HepG2 (cell line): ENCODE results near the gene COX4I2. TPM values are rescaled to one million over a fixed set of nuclear protein-coding genes. Genes with fewer than 3 reads are reported as not detected.

ENCODE experiments used
- ATF6 ChIP-seq: sonication (generic); formaldehyde crosslinking; conservative IDR thresholded peaks from 2 replicates; pipeline ENCODE4 v1.4.0; 2020; ENCODE audit warnings: missing genetic modification reagents
- CBFB ChIP-seq: sonication (generic); formaldehyde crosslinking; IDR thresholded peaks from 2 replicates; pipeline ENCODE4 v1.4.0; 2020; ENCODE audit warnings: missing genetic modification reagents
- DPF2 ChIP-seq: sonication (generic); formaldehyde crosslinking; IDR thresholded peaks from 2 replicates; pipeline ENCODE4 v1.4.0; 2020; ENCODE audit warnings: mild to moderate bottlenecking, low read depth, missing genetic modification reagents, borderline replicate concordance
- EP300 ChIP-seq, 3 experiments: sonication (generic) in 1 of 3; formaldehyde crosslinking in 1 of 3; IDR thresholded peaks; 2 replicates each; pipeline versions ENCODE4 v1.5.1 to v1.6.1; 2011 to 2020; ENCODE audit warnings: low read depth in 2 of 3, low read length in 2 of 3, borderline replicate concordance in 1 of 3, improper control_type of control experiment in 1 of 3, mild to moderate bottlenecking in 1 of 3, missing genetic modification reagents in 1 of 3, moderate library complexity in 1 of 3
- FLYWCH1 ChIP-seq: sonication (generic); formaldehyde crosslinking; IDR thresholded peaks from 2 replicates; pipeline ENCODE4 v1.8.1; 2023; ENCODE audit warnings: mild to moderate bottlenecking, missing genetic modification reagents
- GMEB2 ChIP-seq: IDR thresholded peaks from 2 replicates; pipeline ENCODE4 v1.6.1; 2016; ENCODE audit warnings: missing biosample characterization, missing genetic modification reagents, low read depth
- HIC2 ChIP-seq: sonication (generic); formaldehyde crosslinking; IDR thresholded peaks from 2 replicates; pipeline ENCODE4 v1.9.0; 2022; ENCODE audit warnings: low read depth, missing genetic modification reagents
- KDM2A ChIP-seq: sonication (generic); formaldehyde crosslinking; IDR thresholded peaks from 2 replicates; pipeline ENCODE4 v1.4.0; 2020; ENCODE audit warnings: low read depth, missing genetic modification reagents, borderline replicate concordance
- KLF16 ChIP-seq, 2 experiments: sonication (generic) in 1 of 2; formaldehyde crosslinking in 1 of 2; IDR thresholded peaks; 2 replicates each; pipeline versions ENCODE4 v1.6.1 to v1.8.0; 2016 to 2023; ENCODE audit warnings: missing genetic modification reagents in 2 of 2, missing compliant biosample characterization in 1 of 2
- ZFP37 ChIP-seq: sonication (generic); formaldehyde crosslinking; IDR thresholded peaks from 2 replicates; pipeline ENCODE4 v1.4.0; 2020; ENCODE audit warnings: missing genetic modification reagents, borderline replicate concordance
- ZFX ChIP-seq: sonication (generic); formaldehyde crosslinking; IDR thresholded peaks from 2 replicates; pipeline ENCODE4 v1.4.0; 2020; ENCODE audit warnings: mild to moderate bottlenecking, low read depth, missing genetic modification reagents, moderate library complexity
- ZIK1 ChIP-seq: sonication (generic); formaldehyde crosslinking; IDR thresholded peaks from 2 replicates; pipeline ENCODE4 v1.5.0; 2020; ENCODE audit warnings: mild to moderate bottlenecking, low read depth, missing genetic modification reagents, borderline replicate concordance
- ZNF138 ChIP-seq: sonication (generic); formaldehyde crosslinking; IDR thresholded peaks from 2 replicates; pipeline ENCODE4 v1.5.0; 2020; ENCODE audit warnings: mild to moderate bottlenecking, low read depth, missing genetic modification reagents
- ZNF230 ChIP-seq: sonication (generic); formaldehyde crosslinking; IDR thresholded peaks from 2 replicates; pipeline ENCODE4 v1.4.0; 2020; ENCODE audit warnings: mild to moderate bottlenecking, missing genetic modification reagents
- ZNF260 ChIP-seq: sonication (generic); formaldehyde crosslinking; IDR thresholded peaks from 2 replicates; pipeline ENCODE4 v1.4.0; 2020; ENCODE audit warnings: missing genetic modification reagents, low read depth, mild to moderate bottlenecking, borderline replicate concordance
- ZNF30 ChIP-seq: sonication (generic); formaldehyde crosslinking; IDR thresholded peaks from 2 replicates; pipeline ENCODE4 v1.5.0; 2020; ENCODE audit warnings: mild to moderate bottlenecking, missing genetic modification reagents
- ZNF329 ChIP-seq: sonication (generic); formaldehyde crosslinking; IDR thresholded peaks from 2 replicates; pipeline ENCODE4 v1.9.0; 2021; ENCODE audit warnings: low read depth, mild to moderate bottlenecking, missing genetic modification reagents
- ZNF430 ChIP-seq: sonication (generic); formaldehyde crosslinking; IDR thresholded peaks from 2 replicates; pipeline ENCODE4 v1.9.0; 2021; ENCODE audit warnings: mild to moderate bottlenecking, missing genetic modification reagents
- ZNF557 ChIP-seq: sonication (generic); formaldehyde crosslinking; IDR thresholded peaks from 2 replicates; pipeline ENCODE4 v1.4.0; 2020; ENCODE audit warnings: missing genetic modification reagents
- ZNF576 ChIP-seq: sonication (generic); formaldehyde crosslinking; IDR thresholded peaks from 2 replicates; pipeline ENCODE4 v1.4.0; 2020; ENCODE audit warnings: mild to moderate bottlenecking, missing genetic modification reagents
- ZNF724P ChIP-seq: sonication (generic); formaldehyde crosslinking; IDR thresholded peaks from 2 replicates; pipeline ENCODE4 v1.8.0; 2022; ENCODE audit warnings: missing genetic modification reagents, borderline replicate concordance
- ZSCAN31 ChIP-seq: sonication (generic); formaldehyde crosslinking; IDR thresholded peaks from 2 replicates; pipeline ENCODE4 v1.5.0; 2020; ENCODE audit warnings: low read depth, mild to moderate bottlenecking, missing genetic modification reagents
- polyA plus RNA-seq, 8 experiments: library from polyadenylated mRNA; depleted of rRNA in 3 of 8; stranded (reverse) in 7 of 8; unstranded in 1 of 8; fragments of >200 nt; fragmentation: Illumina TruSeq in 4 of 8; extraction: Trizol in 4 of 8; gene quantifications; 2 replicates each; pipeline versions ENCODE4 v1.2.1 to v1.2.3, GENCODE V29; 2011 to 2016; ENCODE audit warnings: low read depth in 4 of 8, missing spikeins in 1 of 8, mixed read lengths in 1 of 8; ENCODE audit not compliant: insufficient read depth in 1 of 8
- total RNA-seq, 5 experiments: library from RNA; depleted of rRNA; stranded (reverse); fragments of >200 nt; fragmentation: Illumina TruSeq; extraction: Trizol; gene quantifications; 2 replicates each; pipeline ENCODE4 v1.2.3, GENCODE V29; 2016; ENCODE audit warnings: low read depth in 1 of 5

Gene COX4I2
- total and polyA plus RNA-seq, 2 of the 13 experiments (the other 11 are each of a cell fraction or from before 2014, with no cell fraction given): 1.1 TPM; not detected in 1

- TF ChIP-seq ZNF260 (CRISPR knock-in tag) (no peak), ZSCAN31 (CRISPR knock-in tag) (no peak), ZNF230 (CRISPR knock-in tag) (0 out of 2 replicates have a peak, but pooled peaks have one; percentile 68), KDM2A (CRISPR knock-in tag) (peak; percentile 56; the same call in 1 of the 2 replicates), ZNF724P (CRISPR knock-in tag) (no peak), ATF6 (CRISPR knock-in tag) (0 out of 2 replicates have a peak, but pooled peaks have one; percentile 30), ZFX (CRISPR knock-in tag) (peak; percentile 68), ZNF138 (0 out of 2 replicates have a peak, but pooled peaks have one; percentile 56), ZNF576 (CRISPR knock-in tag) (0 out of 2 replicates have a peak, but pooled peaks have one; percentile 48), EP300 (IDR thresholded peaks at IDR 0.05; ENCODE audit: low read depth in 2 of 2, low read length in 2 of 2) (peak in 1 of 2 experiments; percentile 18; a peak in 1 of 4 replicates), EP300 (CRISPR knock-in tag; IDR thresholded peaks at IDR 0.05; ENCODE audit: borderline replicate concordance) (no peak), DPF2 (CRISPR knock-in tag) (peak; percentile 38; the same call in 1 of the 2 replicates), ZFP37 (CRISPR knock-in tag) (no peak), ZNF430 (CRISPR knock-in tag) (0 out of 2 replicates have a peak, but pooled peaks have one; percentile 57), CBFB (0 out of 2 replicates have a peak, but pooled peaks have one; percentile 32), HIC2 (CRISPR knock-in tag) (peak; percentile 40; the same call in 1 of the 2 replicates), ZIK1 (CRISPR knock-in tag) (no peak), FLYWCH1 (CRISPR knock-in tag) (no peak), ZNF557 (CRISPR knock-in tag) (0 out of 2 replicates have a peak, but pooled peaks have one; percentile 38), ZNF329 (CRISPR knock-in tag) (no peak), KLF16 (CRISPR knock-in tag; IDR thresholded peaks at IDR 0.05) (peak in 1 of 2 experiments; percentile 29; a peak in 1 of 4 replicates), ZNF30 (CRISPR knock-in tag) (no peak), GMEB2 (CRISPR knock-in tag) (no peak)
Observed at GRCh38 chr20:31679357-31680285, 41.9 kb downstream of the COX4I2 start (continued).
